NCI-H526 (cell line): ENCODE results near the gene CRISPLD2.
"Not testable (repeated sequence)": the region's sequence is repeated elsewhere in the genome, so short reads cannot be mapped to it uniquely, and the experiment has no call there.

ENCODE experiments used
- DNase-seq, 2 experiments: peaks; one replicate each; lab custom pipeline; 2025; lab: John Stamatoyannopoulos, UW

CRISPLD2 gene

DNA sequence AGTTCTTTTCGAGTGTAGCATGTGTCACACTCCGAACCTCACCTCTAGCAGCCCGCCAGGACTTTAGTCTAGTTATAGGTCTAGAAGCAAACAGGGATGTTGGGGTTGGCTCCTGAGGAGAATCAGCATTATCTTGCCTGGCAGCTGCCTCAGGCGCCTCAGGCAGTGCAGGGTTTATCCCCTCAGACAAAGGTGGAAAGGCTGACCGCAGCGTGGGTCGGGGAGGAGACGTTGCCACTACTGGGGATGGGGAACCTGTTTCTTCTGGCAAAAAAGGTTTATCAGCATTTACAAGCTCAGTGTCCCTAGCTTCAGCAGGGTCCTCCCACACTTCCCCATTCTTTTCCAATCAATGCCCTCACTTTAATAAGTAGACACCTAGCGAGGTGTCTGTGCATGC is 40.6 kb downstream of the CRISPLD2 start:
- DNase-seq: no peak

DNA sequence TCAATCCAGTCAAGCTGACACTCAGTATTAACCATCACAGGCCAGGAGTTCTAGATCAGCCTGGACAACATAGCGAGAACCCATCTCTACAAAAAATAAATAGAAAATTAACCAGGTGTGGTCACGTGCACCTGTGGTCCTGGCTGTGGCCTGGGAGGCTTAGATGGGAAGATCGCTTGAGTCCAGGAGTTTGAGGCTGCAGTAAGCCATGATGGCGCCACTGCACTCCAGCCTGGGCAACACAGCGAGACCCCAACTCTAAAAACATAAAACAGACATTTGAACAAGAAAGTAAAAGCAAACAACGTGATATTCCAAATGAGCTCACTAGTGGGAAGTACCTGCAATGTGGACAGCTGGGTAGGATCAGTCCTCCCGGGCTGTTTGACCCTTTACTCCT is 41.9 kb downstream of the CRISPLD2 start:
- DNase-seq: no peak

DNA sequence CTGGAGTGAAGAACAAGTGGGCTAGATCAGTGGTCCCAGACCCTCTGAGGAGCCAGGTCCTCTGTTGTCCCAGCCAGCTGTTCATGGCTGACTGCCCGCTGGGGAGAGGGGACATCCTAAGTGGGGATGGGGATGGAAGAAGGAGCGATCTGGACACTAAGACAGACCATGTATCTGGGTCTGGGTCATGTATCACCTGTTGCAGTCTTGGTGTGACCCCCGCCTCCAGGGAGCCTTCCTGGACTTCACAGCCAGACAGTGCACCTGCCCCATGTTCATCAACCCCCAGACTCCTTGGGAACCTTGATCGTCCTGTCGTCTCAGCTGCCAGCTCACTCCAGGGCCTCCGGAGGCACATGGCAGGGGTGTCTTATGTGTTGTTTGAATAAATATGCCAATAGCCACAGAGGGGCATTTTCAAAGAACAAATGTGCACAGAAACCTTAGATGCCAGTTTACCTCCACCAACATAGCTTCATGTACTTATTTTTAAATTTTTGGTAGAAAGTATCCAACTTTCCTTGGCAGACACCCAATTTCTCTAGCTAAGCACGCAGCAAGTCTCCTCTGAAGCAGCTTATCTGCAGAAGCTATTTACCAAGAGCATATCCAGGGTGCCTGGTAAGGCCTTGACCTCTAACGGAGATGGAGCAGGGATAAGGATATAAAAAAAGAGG is 43.2 kb downstream of the CRISPLD2 start:
- no peak for DNase-seq

DNA sequence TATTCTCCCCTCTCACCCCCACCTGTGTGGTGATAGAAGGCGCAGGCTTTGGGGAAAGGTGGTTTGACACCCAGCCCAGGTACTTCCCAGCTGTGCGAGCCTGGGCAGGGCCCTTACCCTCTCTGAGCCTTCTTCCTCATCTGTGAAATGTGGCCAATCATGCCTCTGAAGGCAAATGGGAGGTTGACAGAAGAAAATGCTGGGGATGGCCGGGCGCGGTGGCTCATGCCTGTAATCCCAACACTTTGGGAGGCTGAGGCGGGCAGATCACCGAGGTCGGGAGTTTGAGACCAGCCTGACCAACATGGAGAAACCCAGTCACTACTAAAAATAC is 43.7 kb downstream of the CRISPLD2 start:
- DNase-seq: no peak

DNA sequence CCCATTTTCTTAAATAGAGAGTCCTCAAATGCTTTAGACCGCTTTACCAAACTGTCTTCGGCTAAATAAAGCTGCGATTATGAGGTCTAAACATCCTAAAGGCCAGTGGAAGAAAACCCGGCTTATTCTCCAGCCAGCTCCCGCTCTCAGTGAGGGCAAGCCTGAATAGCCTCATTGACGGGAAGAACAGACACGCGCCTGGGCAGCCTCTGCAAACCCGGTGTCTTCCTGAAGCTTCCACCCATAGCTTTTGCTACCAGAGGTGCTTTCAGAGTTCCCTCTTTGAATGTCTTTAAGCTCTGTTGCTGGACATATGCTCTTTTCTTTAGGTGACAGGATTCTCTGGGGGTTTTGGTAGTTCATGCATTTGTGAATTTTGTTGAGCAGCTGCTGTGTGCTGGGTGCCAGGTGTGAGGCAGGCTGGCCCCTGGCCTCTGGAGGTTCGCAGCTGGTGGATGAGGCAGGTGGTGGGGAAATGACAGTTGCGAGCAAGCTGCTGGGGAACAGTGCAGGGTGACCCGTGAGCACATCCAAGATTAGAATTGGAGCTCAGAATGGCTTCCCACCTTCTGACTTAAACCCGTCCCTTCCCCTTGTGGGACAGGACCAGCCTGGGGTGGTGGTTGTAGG is 44.7 kb downstream of the CRISPLD2 start:
- no peak for DNase-seq

DNA sequence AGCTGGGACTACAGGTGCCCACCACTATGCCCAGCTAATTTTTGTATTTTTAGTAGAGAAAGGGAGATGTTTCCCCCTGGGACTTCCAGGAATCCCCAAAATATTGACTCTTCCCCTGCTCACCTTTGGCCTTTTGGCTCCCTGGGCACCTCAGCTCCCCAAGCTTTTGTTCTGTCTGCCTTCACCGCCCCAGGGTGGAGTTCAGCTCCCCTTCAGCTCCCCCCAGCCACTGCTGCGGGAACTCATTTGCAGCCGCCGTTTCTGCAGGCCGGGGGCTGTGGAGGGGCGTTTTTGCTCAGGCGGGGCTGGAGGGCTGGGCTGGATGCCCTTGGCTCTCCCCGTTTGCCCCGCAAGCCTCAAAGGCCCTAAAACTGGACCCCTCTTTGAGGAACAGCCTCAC is 47.9 kb downstream of the CRISPLD2 start:
- DNase-seq: no peak

DNA sequence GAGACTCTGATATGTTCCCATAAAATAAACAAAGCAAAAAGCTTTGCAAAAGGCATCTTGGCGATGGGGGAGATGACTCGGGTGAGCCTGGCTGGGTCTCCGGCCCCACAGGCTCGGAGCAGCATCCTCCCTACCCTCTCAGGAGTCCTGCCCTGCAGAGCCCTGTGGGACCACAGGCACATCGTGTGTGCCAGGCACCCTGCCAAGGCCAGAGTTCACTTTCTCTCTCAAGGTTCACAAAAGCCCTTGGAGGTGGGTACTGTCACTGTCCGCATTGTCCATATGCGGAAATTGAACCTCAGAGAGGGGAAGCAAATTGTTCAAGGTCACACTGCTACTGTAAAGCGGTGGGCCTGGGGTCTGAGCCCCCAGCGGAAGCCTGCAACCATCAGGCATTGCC is 48.5 kb downstream of the CRISPLD2 start:
- no peak for DNase-seq

DNA sequence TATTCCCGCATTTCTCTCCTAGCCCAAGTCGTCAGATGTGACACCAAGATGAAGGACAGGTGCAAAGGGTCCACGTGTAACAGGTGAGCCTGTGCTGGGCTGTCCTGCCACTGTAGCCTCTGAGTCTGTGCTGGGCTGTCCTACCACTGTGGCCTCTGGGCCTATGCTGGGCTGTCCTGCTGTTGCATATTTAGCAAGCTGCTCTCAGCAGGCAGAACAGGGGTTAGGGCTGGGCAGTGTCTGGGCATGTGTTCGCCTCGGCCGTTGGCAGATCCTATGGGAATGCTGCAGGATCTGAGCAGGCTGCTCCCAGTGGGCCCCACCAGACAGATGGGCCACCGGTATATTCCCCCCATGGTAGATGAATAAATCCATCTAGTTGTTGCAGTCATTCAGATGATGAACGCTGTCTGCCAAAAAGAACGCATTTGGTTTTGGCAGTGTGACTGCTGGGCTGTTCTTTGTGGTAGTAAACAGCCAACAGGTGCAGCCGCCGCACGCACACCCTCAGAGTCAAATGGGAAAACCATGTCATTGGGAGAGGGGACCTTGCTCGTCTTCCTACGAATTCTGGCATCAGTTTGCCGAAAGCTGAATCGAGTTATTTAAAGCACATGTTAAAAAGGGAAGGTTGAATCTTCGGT is 49.2 kb downstream of the CRISPLD2 start:
- no peak for DNase-seq

DNA sequence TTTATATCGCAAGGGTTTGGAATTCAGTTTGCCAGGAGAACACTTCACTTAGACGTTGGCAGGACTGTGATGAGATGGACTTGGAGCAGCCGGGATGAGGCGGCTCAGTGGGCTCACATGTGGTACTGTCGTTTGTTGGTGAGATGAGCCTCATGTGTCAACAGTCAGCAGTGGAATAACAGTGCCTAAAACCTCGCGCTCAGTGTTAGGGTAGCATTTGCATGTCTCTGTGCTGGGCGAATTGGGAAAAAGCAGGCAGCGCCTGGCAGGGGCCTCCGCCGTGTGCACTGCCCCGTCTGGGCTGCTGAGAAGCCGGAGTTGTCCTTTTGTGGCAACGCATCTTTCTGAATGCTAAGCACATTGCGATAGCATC is 49.7 kb downstream of the CRISPLD2 start:
- DNase-seq: no peak

DNA sequence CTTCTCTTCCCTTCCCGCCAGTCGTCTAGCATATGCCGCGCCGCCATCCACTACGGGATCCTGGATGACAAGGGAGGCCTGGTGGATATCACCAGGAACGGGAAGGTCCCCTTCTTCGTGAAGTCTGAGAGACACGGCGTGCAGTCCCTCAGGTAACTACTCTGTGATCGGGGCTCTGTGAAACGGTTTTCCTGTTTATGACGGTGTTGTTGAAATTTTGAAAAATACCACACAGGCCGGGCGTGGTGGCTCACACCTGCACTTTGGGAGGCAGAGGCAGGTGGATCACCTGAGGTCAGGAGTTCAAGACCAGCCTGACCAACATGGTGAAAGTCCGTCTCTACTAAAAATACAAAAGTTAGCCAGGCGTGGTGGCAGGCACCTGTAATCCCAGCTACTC is 53.2 kb downstream of the CRISPLD2 start:
- not testable (repeated sequence) for DNase-seq

DNA sequence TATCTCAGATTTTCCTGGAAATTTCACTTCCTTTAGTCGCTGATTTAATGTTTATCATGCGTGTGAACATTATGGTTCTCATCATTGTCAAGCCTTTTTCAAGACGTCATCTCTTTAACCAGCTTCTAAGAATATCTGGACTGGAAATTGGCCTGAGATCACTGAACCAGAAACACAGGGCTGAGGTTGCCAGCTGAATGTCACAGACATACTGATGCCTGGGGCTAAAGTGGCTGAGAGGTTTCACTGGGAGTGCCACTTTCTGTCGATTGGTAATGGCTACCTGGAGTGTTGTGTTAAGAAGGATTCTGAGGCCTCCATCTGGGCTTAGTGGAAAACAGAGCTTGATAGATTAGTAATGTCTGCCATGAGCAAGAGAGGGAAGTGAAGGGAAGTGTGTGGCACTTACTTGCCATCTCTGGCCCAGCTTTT is 54.2 kb downstream of the CRISPLD2 start:
- no peak for DNase-seq

DNA sequence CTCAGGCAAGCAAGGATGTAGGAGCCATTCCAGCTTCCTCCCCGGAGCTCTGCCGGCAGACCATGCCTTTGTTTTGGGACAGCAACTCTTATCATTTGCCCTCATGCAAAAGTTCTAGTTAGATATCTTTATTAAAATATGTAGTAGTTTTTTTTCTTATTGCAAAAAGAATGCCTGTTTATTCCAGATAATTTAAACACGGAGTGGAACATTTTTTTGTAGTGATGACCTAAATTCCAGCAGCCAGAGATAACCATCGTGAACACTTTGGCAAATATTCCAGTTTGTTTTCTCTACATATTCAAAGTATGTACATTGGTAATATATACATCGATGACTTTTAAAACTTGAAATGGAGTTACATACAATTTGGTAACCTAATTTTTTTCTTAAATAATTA is 54.8 kb downstream of the CRISPLD2 start:
- no peak for DNase-seq

DNA sequence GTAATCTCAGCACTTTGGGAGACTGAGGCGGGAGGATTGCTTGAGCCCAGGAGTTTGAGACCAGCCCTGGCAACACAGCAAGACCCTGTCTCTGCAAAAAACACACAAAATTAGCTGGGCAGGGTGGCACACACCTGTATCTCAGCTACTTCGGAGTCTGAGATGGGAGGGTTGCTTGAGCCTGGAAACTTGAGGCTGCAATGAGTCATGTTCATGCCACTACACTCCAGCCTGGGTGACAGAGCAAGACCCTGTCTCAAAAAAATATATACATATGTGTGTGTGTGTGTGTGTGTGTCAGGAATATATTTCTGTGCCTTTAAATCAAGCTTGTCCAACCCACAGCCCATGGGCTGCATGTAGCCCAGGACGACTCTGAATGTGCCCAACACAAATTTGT is 55.2 kb downstream of the CRISPLD2 start:
- DNase-seq: no peak

DNA sequence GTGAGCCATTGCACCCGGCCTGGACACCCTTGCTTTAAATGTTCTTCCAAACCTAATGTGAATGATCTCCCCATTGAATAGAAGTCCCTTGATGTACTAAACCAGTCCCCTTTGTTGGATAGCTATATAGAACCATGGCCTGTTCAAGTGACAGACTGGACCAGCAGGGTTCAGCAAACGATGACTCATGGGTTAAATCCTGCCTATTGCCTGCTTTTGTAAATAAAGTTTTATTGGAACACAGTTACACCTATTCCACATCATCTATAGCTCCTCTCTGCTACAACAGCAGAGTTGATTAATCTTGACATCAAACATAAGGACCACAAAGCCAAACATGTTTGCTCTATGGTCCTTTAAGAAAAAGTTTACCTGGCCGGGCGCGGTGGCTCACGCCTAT is 56.1 kb downstream of the CRISPLD2 start:
- no peak for DNase-seq

DNA sequence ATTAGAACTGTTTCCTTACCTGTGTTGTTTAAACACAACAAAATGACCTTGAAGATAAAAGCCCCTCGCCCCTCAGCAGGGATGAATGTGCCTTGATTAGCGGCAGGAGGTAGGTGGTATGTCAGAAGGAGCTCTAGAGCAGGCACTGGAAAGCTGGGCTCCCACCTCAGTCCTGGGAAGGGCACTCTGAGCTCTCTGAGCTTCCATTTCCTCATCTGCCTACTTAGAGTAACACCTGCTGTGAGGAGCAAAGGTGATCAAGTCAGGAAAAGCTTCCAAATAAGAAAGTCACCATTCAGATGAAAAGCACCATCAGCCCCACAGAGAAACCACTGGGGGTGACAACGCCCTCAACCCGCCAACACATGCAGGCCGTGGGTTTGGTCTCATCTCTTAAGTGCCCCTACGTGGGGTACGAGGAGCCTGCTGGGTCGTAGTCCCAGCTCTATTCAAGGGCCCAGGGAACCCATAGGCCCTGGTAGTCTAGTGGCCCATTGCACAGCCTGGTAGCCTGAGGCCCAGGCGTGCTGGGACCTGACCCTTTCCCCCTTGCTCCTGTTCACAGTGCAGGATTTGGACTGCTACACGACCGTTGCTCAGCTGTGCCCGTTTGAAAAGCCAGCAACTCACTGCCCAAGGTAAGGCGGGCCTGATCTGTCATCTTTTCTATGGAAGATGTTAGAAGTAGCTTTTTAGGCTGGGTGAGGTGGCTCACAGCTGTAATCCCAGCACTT is 57.3 kb downstream of the CRISPLD2 start:
- DNase-seq: no peak

DNA sequence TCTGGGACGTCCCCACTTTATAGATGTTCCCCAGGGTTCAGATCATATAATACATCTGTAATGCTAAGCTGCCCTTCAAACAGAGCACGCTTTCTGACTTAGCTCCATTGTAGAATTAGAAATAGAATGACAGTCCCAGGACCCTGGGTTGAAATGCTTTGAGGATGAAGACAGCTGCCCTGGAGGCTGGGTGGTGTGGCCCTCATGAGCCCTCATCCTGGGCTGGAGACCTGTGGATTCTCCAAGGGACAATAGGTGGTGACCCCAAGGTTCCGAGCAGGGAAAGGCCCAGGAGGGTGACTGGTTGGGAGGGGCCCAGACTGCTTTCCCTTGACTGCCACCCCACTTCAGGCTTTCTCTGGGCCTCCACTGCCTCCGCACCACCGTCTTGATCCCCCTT is 59.0 kb downstream of the CRISPLD2 start:
- DNase-seq: no peak

DNA sequence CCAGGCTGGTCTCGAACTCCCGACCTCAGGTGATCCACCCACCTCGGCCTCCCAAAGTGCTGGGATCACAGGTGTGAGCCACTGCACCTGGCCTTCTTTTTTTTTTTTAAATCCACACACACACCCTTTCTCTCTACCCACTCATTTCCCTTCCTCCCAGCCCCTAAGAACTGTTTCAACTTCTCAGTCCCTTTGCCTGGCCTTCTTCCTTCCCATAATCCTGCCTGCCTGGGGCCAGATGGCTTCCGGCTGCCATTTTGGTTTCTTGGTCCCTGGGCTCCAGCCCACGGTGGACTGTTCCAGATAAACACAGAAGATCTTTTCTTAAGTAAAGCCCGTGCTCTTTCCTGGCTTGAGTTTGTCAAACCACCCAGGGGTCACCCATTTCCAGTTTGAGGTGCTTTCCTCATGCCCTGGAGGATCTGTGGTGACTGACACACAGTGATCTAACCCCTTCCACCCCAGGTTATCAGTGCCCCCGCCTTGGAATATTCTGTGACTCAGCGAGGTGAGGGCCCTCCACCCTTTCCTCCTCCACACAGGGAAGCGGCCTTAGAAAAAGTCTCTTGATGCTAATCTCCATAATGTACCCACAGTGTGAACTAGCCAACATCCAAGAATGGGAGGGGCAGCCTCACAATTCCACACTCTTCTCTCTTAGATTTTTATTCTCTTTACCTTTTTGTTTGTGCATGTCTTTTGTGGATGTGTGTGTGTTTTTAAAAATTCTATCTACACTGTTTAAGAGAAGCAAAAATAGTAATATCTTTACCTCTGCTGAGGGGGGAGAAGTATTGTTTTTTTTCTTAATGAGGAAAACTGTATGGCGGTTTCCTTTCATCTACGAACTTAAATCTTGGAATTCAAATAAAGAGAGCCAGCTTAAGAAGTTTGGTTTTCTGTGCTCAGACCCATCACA is 60.0 kb downstream of the CRISPLD2 start:
- DNase-seq: no peak

DNA sequence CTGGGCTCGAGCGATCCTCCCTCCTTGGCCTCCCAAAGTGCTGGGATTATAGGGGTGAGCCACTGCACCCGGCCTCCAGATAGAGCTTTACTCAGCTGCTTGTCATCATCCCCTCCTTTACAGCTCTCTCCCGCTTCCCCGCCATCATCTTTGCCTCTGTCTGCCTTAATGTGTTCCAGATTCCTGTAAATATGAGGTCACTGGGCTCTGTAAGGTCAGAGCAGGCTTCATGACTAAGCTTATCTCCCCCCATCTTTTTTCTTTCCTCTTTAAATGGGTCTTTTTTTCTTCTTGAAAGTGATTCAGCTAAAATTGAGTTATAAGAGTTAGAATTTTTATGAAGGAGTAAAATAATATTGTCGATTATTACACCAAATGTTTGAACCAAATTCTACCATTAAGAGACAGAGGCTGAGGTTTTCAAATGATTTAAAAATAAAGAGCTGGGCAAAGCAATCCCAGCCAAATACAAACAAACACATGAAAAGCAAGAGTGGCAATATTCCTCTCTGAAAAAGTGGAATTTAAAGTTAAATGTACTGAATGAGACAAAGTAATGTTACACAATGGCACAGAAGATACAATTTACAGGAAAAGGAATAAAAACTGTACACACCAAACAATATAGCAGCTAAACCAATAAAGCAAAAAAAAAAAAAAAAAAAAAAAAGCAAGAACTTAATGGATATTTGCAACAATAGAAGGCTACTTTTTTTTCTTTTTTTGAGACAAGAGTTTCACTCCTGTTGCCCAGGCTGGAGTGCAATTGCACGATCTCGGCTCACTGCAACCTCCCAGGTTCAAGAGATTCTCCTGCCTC is 62.1 kb downstream of the CRISPLD2 start:
- DNase-seq: no peak

DNA sequence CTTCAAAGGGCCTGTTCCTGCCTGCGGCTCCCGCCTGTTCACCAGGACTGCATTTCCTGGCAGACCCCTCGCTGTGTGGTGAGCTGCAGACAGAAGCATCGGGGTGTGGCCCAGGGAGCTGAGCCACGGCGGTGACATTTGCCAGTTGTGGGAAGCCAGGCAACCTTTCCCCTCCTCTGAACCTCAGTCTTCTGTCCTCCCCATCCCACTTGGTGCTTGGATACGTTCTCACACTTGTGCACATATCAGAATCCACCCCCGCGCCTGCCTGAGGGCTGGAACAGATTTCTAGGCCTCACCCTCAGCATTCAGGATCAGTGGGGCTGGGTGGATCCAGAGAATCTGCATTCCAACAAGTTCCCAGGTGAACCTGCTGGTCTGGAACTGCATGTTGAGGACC is 63.5 kb downstream of the CRISPLD2 start:
- DNase-seq: no peak

DNA sequence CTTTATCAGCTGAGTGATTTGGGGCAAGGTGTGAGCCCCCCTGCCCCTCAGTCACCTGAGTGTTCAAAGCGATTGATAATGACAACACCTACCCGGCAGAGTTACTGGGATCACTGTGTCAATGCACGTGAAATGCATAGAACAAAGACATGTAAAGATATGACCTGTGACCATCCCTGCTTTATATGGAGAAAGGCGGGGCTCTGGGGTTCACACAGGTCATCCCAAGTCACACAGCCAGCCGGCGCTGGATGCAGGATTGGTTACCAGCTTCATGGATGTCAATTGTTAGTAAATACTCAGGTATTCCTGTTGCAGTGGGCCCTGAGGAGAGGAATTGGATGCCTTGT is 64.4 kb downstream of the CRISPLD2 start:
- DNase-seq: no peak
